ENCODE measurements around the gene ITPRIPL2.
A peak's percentile ranks its signal among the peaks of the same experiment; 100 is the strongest.

Gene ITPRIPL2

GRCh38 chr16:19108409-19109287 lies 5.1 kb upstream of the ITPRIPL2 start:
- H3K4me3 ChIP-seq (ENCODE audit: low read depth, low read length) = no peak overlapping the region
- TF ChIP-seq POLR2A (IDR thresholded peaks at IDR 0.05; ENCODE audit: extremely low read depth, insufficient read length) (no peak), MAX (IDR thresholded peaks at IDR 0.05; ENCODE audit: low read depth, low read length) (no peak), CTCF (IDR thresholded peaks at IDR 0.05; ENCODE audit: low read depth, low read length) (no peak), MYC (IDR thresholded peaks at IDR 0.05; ENCODE audit: low read depth, low read length) (no peak)
- DNase-seq (ENCODE audit: low read depth) = peak; percentile 79

- no peak for DNase-seq (ENCODE audit: low read depth)
- H3K4me3 ChIP-seq (ENCODE audit: low read depth, low read length) = no peak overlapping the region
Observed at GRCh38 chr16:19109288-19109664, 4.5 kb upstream of the ITPRIPL2 start.

GRCh38 chr16:19110537-19111360 lies 3.0 kb upstream of the ITPRIPL2 start:
- TF ChIP-seq MAX (IDR thresholded peaks at IDR 0.05; ENCODE audit: low read depth, low read length) (no peak), MYC (IDR thresholded peaks at IDR 0.05; ENCODE audit: low read depth, low read length) (no peak), CTCF (IDR thresholded peaks at IDR 0.05; ENCODE audit: low read depth, low read length) (no peak), POLR2A (IDR thresholded peaks at IDR 0.05; ENCODE audit: extremely low read depth, insufficient read length) (no peak)
- no peak for DNase-seq (ENCODE audit: low read depth)

More at GRCh38 chr16:19109288-19109664, 4.5 kb upstream of the ITPRIPL2 start:
- no peak for TF ChIP-seq CTCF (IDR thresholded peaks at IDR 0.05; ENCODE audit: low read depth, low read length)
- no peak for TF ChIP-seq POLR2A (IDR thresholded peaks at IDR 0.05; ENCODE audit: extremely low read depth, insufficient read length)
- TF ChIP-seq MAX (IDR thresholded peaks at IDR 0.05; ENCODE audit: low read depth, low read length) = no peak
- TF ChIP-seq MYC (IDR thresholded peaks at IDR 0.05; ENCODE audit: low read depth, low read length) = no peak

GRCh38 chr16:19112099-19112407 lies 1.7 kb upstream of the ITPRIPL2 start:
- DNase-seq (ENCODE audit: low read depth) = no peak
- TF ChIP-seq MAX (IDR thresholded peaks at IDR 0.05; ENCODE audit: low read depth, low read length) (no peak), CTCF (IDR thresholded peaks at IDR 0.05; ENCODE audit: low read depth, low read length) (no peak), POLR2A (IDR thresholded peaks at IDR 0.05; ENCODE audit: extremely low read depth, insufficient read length) (no peak), MYC (IDR thresholded peaks at IDR 0.05; ENCODE audit: low read depth, low read length) (no peak)
- H3K4me3 ChIP-seq (ENCODE audit: low read depth, low read length) = no peak overlapping the region

More at GRCh38 chr16:19110537-19111360, 3.0 kb upstream of the ITPRIPL2 start:
- H3K4me3 ChIP-seq (ENCODE audit: low read depth, low read length) = no peak overlapping the region

- H3K4me3 ChIP-seq (ENCODE audit: low read depth, low read length) = no peak overlapping the region
- no peak for DNase-seq (ENCODE audit: low read depth)
- TF ChIP-seq POLR2A (IDR thresholded peaks at IDR 0.05; ENCODE audit: extremely low read depth, insufficient read length) = no peak
- no peak for TF ChIP-seq CTCF (IDR thresholded peaks at IDR 0.05; ENCODE audit: low read depth, low read length)
- TF ChIP-seq MAX (IDR thresholded peaks at IDR 0.05; ENCODE audit: low read depth, low read length) = no peak
- no peak for TF ChIP-seq MYC (IDR thresholded peaks at IDR 0.05; ENCODE audit: low read depth, low read length)
Observed at GRCh38 chr16:19114359-19115147, 789 bp downstream of the ITPRIPL2 start.

All from NB4 (cell line).